Esophagus muscularis mucosa (tissue), 3 donors: ENCODE results near the gene PIN4.

Experiments
- CTCF ChIP-seq, 3 experiments: fragments of 200-600 bp in 2 of 3; fragments of 450-650 bp in 1 of 3; sonication (generic) in 2 of 3; IDR thresholded peaks; one replicate each; pipeline ENCODE4 v1.5.1; 2017 to 2019; ENCODE audit warnings: antibody characterized with exemption in 3 of 3, mild to moderate bottlenecking in 2 of 3, moderate library complexity in 1 of 3
- POLR2A ChIP-seq: fragments of 450-650 bp; IDR thresholded peaks from one replicate; pipeline ENCODE4 v1.6.1; 2017; ENCODE audit warnings: antibody characterized with exemption, moderate library complexity, mild to moderate bottlenecking, low read depth

DNA sequence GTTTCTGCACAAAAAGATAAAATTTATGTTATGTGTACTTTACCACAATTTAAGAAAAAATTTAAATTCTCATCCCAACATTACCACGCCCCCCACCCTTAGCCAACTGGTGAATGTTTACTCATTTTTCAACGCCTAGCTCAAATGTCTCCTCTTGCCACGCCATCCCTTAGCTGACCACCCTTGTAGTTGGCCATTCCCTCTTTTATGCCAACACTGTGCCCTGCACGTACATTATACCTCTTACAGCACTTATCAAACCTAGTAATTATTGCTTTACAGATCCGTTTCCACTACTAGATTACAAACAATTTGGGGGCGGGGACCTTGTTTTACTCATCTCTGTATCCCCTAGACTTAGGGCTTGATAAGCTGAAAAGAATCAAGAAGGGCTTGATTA is 56.6 kb downstream of the PIN4 start:
- TF ChIP-seq CTCF (IDR thresholded peaks at IDR 0.05) (no peak), POLR2A (no peak)
